Body of pancreas (tissue), 4 donors: ENCODE data around the gene TIMM22.

ENCODE experiments used
- CTCF ChIP-seq, 7 experiments: fragments of 450-650 bp in 4 of 7; fragments of 200-600 bp in 3 of 7; sonication (generic) in 3 of 7; IDR thresholded peaks; one replicate each; pipeline ENCODE4 v1.5.1; 2016 to 2019; ENCODE audit warnings: antibody characterized with exemption in 7 of 7
- POLR2A ChIP-seq, 3 donors: fragments of 450-650 bp; IDR thresholded peaks; one replicate each; pipeline ENCODE4 v1.6.1; 2016; ENCODE audit warnings: antibody characterized with exemption in 3 of 3, mild to moderate bottlenecking in 2 of 3

- TF ChIP-seq CTCF (IDR thresholded peaks at IDR 0.05): no peak
- no peak for TF ChIP-seq POLR2A (IDR thresholded peaks at IDR 0.05)
Measured at GRCh38 chr17:981292-981658, 15.7 kb upstream of the TIMM22 start.
